ENCODE data around the gene TNP1. TPM values are rescaled to one million over a fixed set of nuclear protein-coding genes. Genes with fewer than 3 reads are reported as not detected.

Gene TNP1
- total and polyA plus RNA-seq, 2 experiments from 2014 or later = not detected

- Mint-ChIP-seq H3K36me3 (ENCODE audit: low read depth) (no peaks in the 10 kb centered on the region; the same call in 2 of the 3 replicates), H3K4me1 (no peaks in the 10 kb centered on the region; the same call in 2 of the 3 replicates), H3K27me3 (ENCODE audit: insufficient read depth, low read depth, poor library complexity) (peaks cover 3% of the 10 kb centered on the region), H3K9me3 (peaks cover 9% of the 10 kb centered on the region; the same call in 2 of the 3 replicates), H3K4me3 (no peak overlapping the region), H3K27ac (no peak overlapping the region)
- Histone ChIP-seq H3K36me3 (ENCODE audit: insufficient read depth) (no peaks in the 10 kb centered on the region), H3K4me1 (ENCODE audit: insufficient read depth) (no peaks in the 10 kb centered on the region), H3K79me2 (replicated peaks; ENCODE audit: insufficient read depth) (no peaks in the 10 kb centered on the region), H3K27ac (ENCODE audit: low read depth) (no peak overlapping the region), H3K4me2 (no peak overlapping the region), H4K20me1 (replicated peaks; ENCODE audit: insufficient read depth) (no peaks in the 10 kb centered on the region), H3K27me3 (ENCODE audit: insufficient read depth) (no peaks in the 10 kb centered on the region), H3K9me2 (ENCODE audit: insufficient read depth) (no peaks in the 10 kb centered on the region; the same call in 1 of the 2 replicates), H3F3A (replicated peaks; ENCODE audit: low read depth) (no peaks in the 10 kb centered on the region), H2AFZ (no peak overlapping the region), H3K4me3 (no peak overlapping the region)
- DNase-seq (ENCODE audit: low spot score) (no peak), ATAC-seq (no peak)
- TF ChIP-seq EZH2 (IDR thresholded peaks at IDR 0.05; ENCODE audit: low read depth, unreplicated experiment) (no peak), NANOG (IDR thresholded peaks at IDR 0.05; ENCODE audit: borderline replicate concordance) (no peak)
These were observed 21.5 kb upstream of the TNP1 start for GRCh38 chr2:216881411-216881810.

- Histone ChIP-seq H3K27ac (ENCODE audit: low read depth) (no peak overlapping the region), H3K27me3 (ENCODE audit: insufficient read depth) (no peaks in the 10 kb centered on the region)
- H3K27me3 Mint-ChIP-seq (ENCODE audit: insufficient read depth, low read depth, poor library complexity) = peaks cover 3% of the 10 kb centered on the region
- no peak for TF ChIP-seq EZH2phosphoT487 (IDR thresholded peaks at IDR 0.05; ENCODE audit: unreplicated experiment)
- no peak for TF ChIP-seq ZNF462 (CRISPR knock-in tag; IDR thresholded peaks at IDR 0.05)
- no peak for TF ChIP-seq ZNF114 (CRISPR knock-in tag; IDR thresholded peaks at IDR 0.05)
- TF ChIP-seq JUNB (IDR thresholded peaks at IDR 0.05; ENCODE audit: unreplicated experiment) = no peak
- TF ChIP-seq, protein P1, sequence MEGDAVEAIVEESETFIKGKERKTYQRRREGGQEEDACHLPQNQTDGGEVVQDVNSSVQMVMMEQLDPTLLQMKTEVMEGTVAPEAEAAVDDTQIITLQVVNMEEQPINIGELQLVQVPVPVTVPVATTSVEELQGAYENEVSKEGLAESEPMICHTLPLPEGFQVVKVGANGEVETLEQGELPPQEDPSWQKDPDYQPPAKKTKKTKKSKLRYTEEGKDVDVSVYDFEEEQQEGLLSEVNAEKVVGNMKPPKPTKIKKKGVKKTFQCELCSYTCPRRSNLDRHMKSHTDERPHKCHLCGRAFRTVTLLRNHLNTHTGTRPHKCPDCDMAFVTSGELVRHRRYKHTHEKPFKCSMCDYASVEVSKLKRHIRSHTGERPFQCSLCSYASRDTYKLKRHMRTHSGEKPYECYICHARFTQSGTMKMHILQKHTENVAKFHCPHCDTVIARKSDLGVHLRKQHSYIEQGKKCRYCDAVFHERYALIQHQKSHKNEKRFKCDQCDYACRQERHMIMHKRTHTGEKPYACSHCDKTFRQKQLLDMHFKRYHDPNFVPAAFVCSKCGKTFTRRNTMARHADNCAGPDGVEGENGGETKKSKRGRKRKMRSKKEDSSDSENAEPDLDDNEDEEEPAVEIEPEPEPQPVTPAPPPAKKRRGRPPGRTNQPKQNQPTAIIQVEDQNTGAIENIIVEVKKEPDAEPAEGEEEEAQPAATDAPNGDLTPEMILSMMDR (conservative IDR thresholded peaks at IDR 0.05; ENCODE audit: low read depth in 2 of 2) = no peak
- TF ChIP-seq, protein P2, sequence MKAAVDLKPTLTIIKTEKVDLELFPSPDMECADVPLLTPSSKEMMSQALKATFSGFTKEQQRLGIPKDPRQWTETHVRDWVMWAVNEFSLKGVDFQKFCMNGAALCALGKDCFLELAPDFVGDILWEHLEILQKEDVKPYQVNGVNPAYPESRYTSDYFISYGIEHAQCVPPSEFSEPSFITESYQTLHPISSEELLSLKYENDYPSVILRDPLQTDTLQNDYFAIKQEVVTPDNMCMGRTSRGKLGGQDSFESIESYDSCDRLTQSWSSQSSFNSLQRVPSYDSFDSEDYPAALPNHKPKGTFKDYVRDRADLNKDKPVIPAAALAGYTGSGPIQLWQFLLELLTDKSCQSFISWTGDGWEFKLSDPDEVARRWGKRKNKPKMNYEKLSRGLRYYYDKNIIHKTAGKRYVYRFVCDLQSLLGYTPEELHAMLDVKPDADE (IDR thresholded peaks at IDR 0.05) = no peak
These were observed 20.8 kb upstream of the TNP1 start for GRCh38 chr2:216880509-216881184.

More at GRCh38 chr2:216880509-216881184, 20.8 kb upstream of the TNP1 start:
- Mint-ChIP-seq H3K4me1 (no peaks in the 10 kb centered on the region; the same call in 2 of the 3 replicates), H3K36me3 (ENCODE audit: low read depth) (no peaks in the 10 kb centered on the region; the same call in 2 of the 3 replicates), H3K27ac (no peak overlapping the region), H3K4me3 (no peak overlapping the region), H3K9me3 (peaks cover 3% of the 10 kb centered on the region; the same call in 2 of the 3 replicates)
- Histone ChIP-seq H3K36me3 (ENCODE audit: insufficient read depth) (no peaks in the 10 kb centered on the region), H2AFZ (no peak overlapping the region), H3K4me3 (no peak overlapping the region), H3K9me2 (ENCODE audit: insufficient read depth) (no peaks in the 10 kb centered on the region; the same call in 1 of the 2 replicates), H3K4me2 (no peak overlapping the region), H4K20me1 (replicated peaks; ENCODE audit: insufficient read depth) (no peaks in the 10 kb centered on the region), H3K79me2 (replicated peaks; ENCODE audit: insufficient read depth) (no peaks in the 10 kb centered on the region), H3F3A (replicated peaks; ENCODE audit: low read depth) (no peaks in the 10 kb centered on the region), H3K4me1 (ENCODE audit: insufficient read depth) (no peaks in the 10 kb centered on the region)
- no peak for DNase-seq (ENCODE audit: low spot score)
- no peak for ATAC-seq
